NCI-H460 (cell line): ENCODE data around the gene SIRT2. TPM values are rescaled to one million over a fixed set of nuclear protein-coding genes. Genes with fewer than 3 reads are reported as not detected.
"Not testable (repeated sequence)": the region's sequence is repeated elsewhere in the genome, so short reads cannot be mapped to it uniquely, and the experiment has no call there.

Source experiments
- DNase-seq: peaks from one replicate; pipeline ENCODE4 v3.0.0-alpha.2; 2016; ENCODE audit warnings: low read depth; ENCODE audit errors: extremely low read depth
- total RNA-seq: library from RNA; depleted of rRNA; stranded (reverse); fragments of >200 nt; shearing (Covaris generic); gene quantifications from 2 replicates; pipeline ENCODE4 v1.2.3, GENCODE V29; 2014

Gene SIRT2
- total RNA-seq, 1 experiment from 2014 or later = 23.3 TPM

- DNase-seq = no peak
Observed at GRCh38 chr19:38870612-38871011, 28.8 kb downstream of the SIRT2 start.

GRCh38 chr19:38869836-38870607 is 29.4 kb downstream of the SIRT2 start:
- no peak for DNase-seq

GRCh38 chr19:38869160-38869835 is 30.1 kb downstream of the SIRT2 start:
- no peak for DNase-seq

GRCh38 chr19:38868551-38868950 is 30.9 kb downstream of the SIRT2 start:
- DNase-seq = no peak

GRCh38 chr19:38867171-38867780 is 32.1 kb downstream of the SIRT2 start:
- DNase-seq = no peak

- peak; percentile 70 for DNase-seq
Observed at GRCh38 chr19:38862321-38863059, 36.9 kb downstream of the SIRT2 start.

- DNase-seq = no peak
Observed at GRCh38 chr19:38861368-38861767, 38.0 kb downstream of the SIRT2 start.

GRCh38 chr19:38859631-38860204 is 39.7 kb downstream of the SIRT2 start:
- not testable (repeated sequence) for DNase-seq

GRCh38 chr19:38856813-38857212 is 42.6 kb downstream of the SIRT2 start:
- no peak for DNase-seq

GRCh38 chr19:38855751-38856150 is 43.7 kb downstream of the SIRT2 start:
- not testable (repeated sequence) for DNase-seq

- DNase-seq = not testable (repeated sequence)
Observed at GRCh38 chr19:38854961-38855360, 44.5 kb downstream of the SIRT2 start.

- no peak for DNase-seq
Observed at GRCh38 chr19:38853214-38853613, 46.2 kb downstream of the SIRT2 start.

GRCh38 chr19:38852231-38853044 is 47.0 kb downstream of the SIRT2 start:
- DNase-seq = peak; percentile 39

- DNase-seq = peak; percentile 86
Observed at GRCh38 chr19:38851622-38852230, 47.7 kb downstream of the SIRT2 start.

- no peak for DNase-seq
Observed at GRCh38 chr19:38850976-38851621, 48.3 kb downstream of the SIRT2 start.

- no peak for DNase-seq
Observed at GRCh38 chr19:38850436-38850975, 48.9 kb downstream of the SIRT2 start.

GRCh38 chr19:38849860-38850435 is 49.5 kb downstream of the SIRT2 start, which contains the start of gene HNRNPL:
Gene HNRNPL (minus strand): TSS chr19:38849986. CDS start chr19:38849966, 20 bp downstream.
- DNase-seq = peak; percentile 100
